A549 (cell line): Measurements from ENCODE around the gene DPP10. TPM values are rescaled to one million over a fixed set of nuclear protein-coding genes. Genes with fewer than 3 reads are reported as not detected.
A peak's percentile ranks its signal among the peaks of the same experiment; 100 is the strongest.

Experiments used
- ATAC-seq, 2 experiments: fragments of 200-7000 bp in 1 of 2; fragments of >200 bp in 1 of 2; cut with Nextera tagmentation in 1 of 2; cut with Tn5 transposase in 1 of 2; 3 replicates each; pipeline versions ENCODE4 v1.8.0 to v1.9.1; 2018 to 2020; ENCODE audit warnings: mild to moderate bottlenecking in 1 of 2, moderate library complexity in 1 of 2
- CTCF ChIA-PET: fragments of 300-600 bp; sonication (Branson Sonifier 250); formaldehyde crosslinking; extraction: SDS; loops from one replicate; lab custom pipeline; 2021; ENCODE audit warnings: antibody characterized with exemption, inconsistent platforms; lab: Yijun Ruan, JAX
- POLR2A ChIA-PET: fragments of 350-600 bp; formaldehyde crosslinking; extraction: SDS; loops from one replicate; lab custom pipeline; 2021; ENCODE audit warnings: antibody characterized with exemption, inconsistent platforms; lab: Yijun Ruan, JAX
- DNase-seq, 2 experiments: peaks; one replicate each; pipeline versions ENCODE4 v3.0.0 to v3.0.0-alpha.2; 2011 to 2016; ENCODE audit warnings: low read depth in 1 of 2, low spot score in 1 of 2
- FAIRE-seq: peaks from 2 replicates; lab custom pipeline; 2011; peaks lifted over from hg19 to GRCh38; lab: Jason Lieb, UNC
- H3K27ac ChIP-seq, 2 experiments: fragments of >200 bp; sonication (Bioruptor Twin); formaldehyde crosslinking; 3 replicates each; pipeline ENCODE4 v1.5.1; 2016 to 2017
- H3K4me1 ChIP-seq: fragments of >200 bp; sonication (Bioruptor Twin); formaldehyde crosslinking; 3 replicates; pipeline ENCODE4 v1.6.1; 2016
- H3K4me2 ChIP-seq: fragments of >200 bp; sonication (Bioruptor Twin); formaldehyde crosslinking; 3 replicates; pipeline ENCODE4 v1.6.1; 2016
- H3K4me3 ChIP-seq: fragments of >200 bp; sonication (Bioruptor Twin); formaldehyde crosslinking; 3 replicates; pipeline ENCODE4 v1.5.1; 2016
- H3K9me3 ChIP-seq: fragments of >200 bp; sonication (Bioruptor Twin); formaldehyde crosslinking; 3 replicates; pipeline ENCODE4 v1.6.1; 2016
- BHLHE40 ChIP-seq: IDR thresholded peaks from 2 replicates; pipeline ENCODE4 v1.6.1; 2012; ENCODE audit warnings: low read depth, low read length, inconsistent platforms
- CBX8 ChIP-seq: fragments of 200-600 bp; sonication (generic); IDR thresholded peaks from 2 replicates; pipeline ENCODE4 v1.6.1; 2016
- CEBPB ChIP-seq, 2 experiments: fragments of >200 bp in 1 of 2; sonication (Bioruptor Twin) in 1 of 2; formaldehyde crosslinking in 1 of 2; IDR thresholded peaks; 2 replicates each; pipeline ENCODE4 v1.6.1; 2012 to 2016
- CHD2 ChIP-seq: fragments of 150-350 bp; IDR thresholded peaks from 2 replicates; pipeline ENCODE4 v1.6.1; 2014; ENCODE audit warnings: low read length; ENCODE audit not compliant: partially characterized antibody
- FOXS1 ChIP-seq: fragments of 250-450 bp; sonication (Bioruptor Pico); IDR thresholded peaks from 2 replicates; pipeline ENCODE4 v1.5.0; 2020; ENCODE audit warnings: mild to moderate bottlenecking, moderate library complexity
- GATA3 ChIP-seq: IDR thresholded peaks from 2 replicates; pipeline ENCODE4 v1.6.1; 2012; ENCODE audit warnings: borderline replicate concordance
- HOXA7 ChIP-seq: fragments of 250-450 bp; sonication (Bioruptor Pico); IDR thresholded peaks from 2 replicates; pipeline ENCODE4 v1.5.0; 2020; ENCODE audit warnings: mild to moderate bottlenecking, moderate library complexity
- HOXB13 ChIP-seq: fragments of 250-450 bp; sonication (Bioruptor Pico); IDR thresholded peaks from 2 replicates; pipeline ENCODE4 v1.5.0; 2020; ENCODE audit warnings: low read depth, mild to moderate bottlenecking, moderate library complexity
- JUN ChIP-seq, 2 experiments: fragments of >200 bp; sonication (Bioruptor Twin); formaldehyde crosslinking; IDR thresholded peaks; 2 replicates in 1 of 2; 3 replicates in 1 of 2; pipeline ENCODE4 v1.6.1; 2016 to 2017
- JUNB ChIP-seq: fragments of >200 bp; sonication (Bioruptor Twin); formaldehyde crosslinking; IDR thresholded peaks from 2 replicates; pipeline ENCODE4 v1.6.1; 2016
- MAFK ChIP-seq: fragments of 450-650 bp; IDR thresholded peaks from 2 replicates; pipeline ENCODE4 v1.6.1; 2014; ENCODE audit not compliant: partially characterized antibody
- NFE2L2 ChIP-seq: fragments of 150-350 bp; conservative IDR thresholded peaks from 2 replicates; pipeline ENCODE4 v1.6.1; 2014; ENCODE audit warnings: low read length
- NPAS2 ChIP-seq: fragments of 250-450 bp; sonication (Bioruptor Pico); IDR thresholded peaks from 2 replicates; pipeline ENCODE4 v1.8.0; 2022; ENCODE audit warnings: mild to moderate bottlenecking, moderate library complexity, borderline replicate concordance
- RAD21 ChIP-seq, 2 experiments: fragments of >200 bp in 1 of 2; sonication (Bioruptor Twin) in 1 of 2; formaldehyde crosslinking in 1 of 2; IDR thresholded peaks in 1 of 2; conservative IDR thresholded peaks in 1 of 2; 2 replicates in 1 of 2; 3 replicates in 1 of 2; pipeline ENCODE4 v1.6.1; 2012 to 2018; ENCODE audit warnings: inconsistent platforms in 1 of 2
- RCOR1 ChIP-seq: fragments of 150-350 bp; IDR thresholded peaks from 2 replicates; pipeline ENCODE4 v1.6.1; 2014; ENCODE audit warnings: antibody characterized with exemption, low read length, low read depth
- SMC3 ChIP-seq: fragments of >200 bp; sonication (Bioruptor Twin); formaldehyde crosslinking; IDR thresholded peaks from 3 replicates; pipeline ENCODE4 v1.6.1; 2018; ENCODE audit warnings: inconsistent platforms
- TFCP2L1 ChIP-seq: fragments of 250-450 bp; sonication (Bioruptor Pico); IDR thresholded peaks from 2 replicates; pipeline ENCODE4 v1.5.0; 2021; ENCODE audit warnings: mild to moderate bottlenecking
- TP53 ChIP-seq: fragments of 250-450 bp; sonication (Bioruptor Pico); IDR thresholded peaks from 2 replicates; pipeline ENCODE4 v1.5.0; 2021; ENCODE audit warnings: mild to moderate bottlenecking, moderate library complexity
- ZFP36 ChIP-seq: fragments of 450-650 bp; IDR thresholded peaks from 2 replicates; pipeline ENCODE4 v1.6.1; 2014; ENCODE audit warnings: borderline replicate concordance; ENCODE audit not compliant: partially characterized antibody
- WGBS: methylation state at CpG from one replicate; pipeline ENCODE4 v1.1.6; 2017; ENCODE audit errors: missing lambda C conversion rate; 5-methylcytosine and 5-hydroxymethylcytosine counted together
- polyA plus RNA-seq, 4 experiments: library from polyadenylated mRNA; depleted of rRNA in 3 of 4; stranded (reverse); fragments of >200 nt; fragmentation: RNase III in 1 of 4; extraction: RNeasy Plus Mini Kit Qiagen cat#74134 plus additional on column Dnase treatment in 1 of 4; gene quantifications; 2 replicates in 3 of 4; 3 replicates in 1 of 4; pipeline ENCODE4 v1.2.3, GENCODE V29; 2011 to 2017
- TF ChIP-seq, protein P1 (sequence below): fragments of 250-450 bp; sonication (Bioruptor Pico); IDR thresholded peaks from 2 replicates; pipeline ENCODE4 v1.5.0; 2020; ENCODE audit warnings: low read depth, mild to moderate bottlenecking, moderate library complexity
- TF ChIP-seq, protein P2 (sequence below): fragments of 450-650 bp; IDR thresholded peaks from 2 replicates; pipeline ENCODE4 v1.6.1; 2014; ENCODE audit warnings: antibody characterized with exemption
- TF ChIP-seq, protein P3 (sequence below): IDR thresholded peaks from 2 replicates; pipeline ENCODE4 v1.6.1; 2012; ENCODE audit warnings: low read depth, borderline replicate concordance
- TF ChIP-seq, protein P4 (sequence below): IDR thresholded peaks from 2 replicates; pipeline ENCODE4 v1.6.1; 2012

Gene DPP10
- polyA plus RNA-seq, 2 of the 4 experiments (the other 2 are of a cell fraction): not detected

DNA sequence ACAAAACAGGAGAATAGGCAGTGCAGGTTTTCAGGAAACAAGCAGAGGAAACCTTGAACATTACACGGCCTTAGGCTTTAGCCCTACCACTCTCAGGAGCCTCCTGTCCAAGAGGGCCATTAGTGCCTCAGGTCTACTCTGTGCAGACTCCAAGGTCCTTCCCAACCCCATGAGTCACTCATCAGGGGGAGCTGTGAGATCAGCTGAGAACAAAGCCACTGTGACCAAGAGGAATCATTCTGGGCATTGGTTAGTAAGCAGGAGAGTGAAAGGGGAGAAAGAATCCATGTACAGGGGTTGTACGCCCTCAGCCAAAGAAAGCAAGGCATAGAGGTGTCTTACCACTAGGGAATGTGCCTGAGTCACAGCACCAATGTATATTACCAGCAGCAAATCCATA lies 680.3 kb downstream of the DPP10 start:
- WGBS: 3% methylated on average over 2 of the region's 2 CpGs
- FAIRE-seq: no peak
- TF ChIP-seq, protein P1, sequence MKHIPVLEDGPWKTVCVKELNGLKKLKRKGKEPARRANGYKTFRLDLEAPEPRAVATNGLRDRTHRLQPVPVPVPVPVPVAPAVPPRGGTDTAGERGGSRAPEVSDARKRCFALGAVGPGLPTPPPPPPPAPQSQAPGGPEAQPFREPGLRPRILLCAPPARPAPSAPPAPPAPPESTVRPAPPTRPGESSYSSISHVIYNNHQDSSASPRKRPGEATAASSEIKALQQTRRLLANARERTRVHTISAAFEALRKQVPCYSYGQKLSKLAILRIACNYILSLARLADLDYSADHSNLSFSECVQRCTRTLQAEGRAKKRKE: no peak
- TF ChIP-seq BHLHE40: no peak
- TF ChIP-seq, protein P2, sequence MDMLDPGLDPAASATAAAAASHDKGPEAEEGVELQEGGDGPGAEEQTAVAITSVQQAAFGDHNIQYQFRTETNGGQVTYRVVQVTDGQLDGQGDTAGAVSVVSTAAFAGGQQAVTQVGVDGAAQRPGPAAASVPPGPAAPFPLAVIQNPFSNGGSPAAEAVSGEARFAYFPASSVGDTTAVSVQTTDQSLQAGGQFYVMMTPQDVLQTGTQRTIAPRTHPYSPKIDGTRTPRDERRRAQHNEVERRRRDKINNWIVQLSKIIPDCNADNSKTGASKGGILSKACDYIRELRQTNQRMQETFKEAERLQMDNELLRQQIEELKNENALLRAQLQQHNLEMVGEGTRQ: no peak
- TF ChIP-seq TP53 (CRISPR knock-in tag): no peak
- TF ChIP-seq JUNB: no peak
- TF ChIP-seq HOXA7 (CRISPR knock-in tag): no peak
- no peak for TF ChIP-seq HOXB13
- TF ChIP-seq GATA3: no peak
- no peak for TF ChIP-seq CBX8
- no peak for TF ChIP-seq NPAS2
- TF ChIP-seq, protein P3, sequence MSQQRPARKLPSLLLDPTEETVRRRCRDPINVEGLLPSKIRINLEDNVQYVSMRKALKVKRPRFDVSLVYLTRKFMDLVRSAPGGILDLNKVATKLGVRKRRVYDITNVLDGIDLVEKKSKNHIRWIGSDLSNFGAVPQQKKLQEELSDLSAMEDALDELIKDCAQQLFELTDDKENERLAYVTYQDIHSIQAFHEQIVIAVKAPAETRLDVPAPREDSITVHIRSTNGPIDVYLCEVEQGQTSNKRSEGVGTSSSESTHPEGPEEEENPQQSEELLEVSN: no peak
- TF ChIP-seq RAD21 (conservative IDR thresholded peaks at IDR 0.05 in 1 of 2, IDR thresholded peaks at IDR 0.05 in 1 of 2): no peak
- TF ChIP-seq FOXS1 (CRISPR knock-in tag): no peak
- TF ChIP-seq SMC3: no peak
- TF ChIP-seq, protein P4, sequence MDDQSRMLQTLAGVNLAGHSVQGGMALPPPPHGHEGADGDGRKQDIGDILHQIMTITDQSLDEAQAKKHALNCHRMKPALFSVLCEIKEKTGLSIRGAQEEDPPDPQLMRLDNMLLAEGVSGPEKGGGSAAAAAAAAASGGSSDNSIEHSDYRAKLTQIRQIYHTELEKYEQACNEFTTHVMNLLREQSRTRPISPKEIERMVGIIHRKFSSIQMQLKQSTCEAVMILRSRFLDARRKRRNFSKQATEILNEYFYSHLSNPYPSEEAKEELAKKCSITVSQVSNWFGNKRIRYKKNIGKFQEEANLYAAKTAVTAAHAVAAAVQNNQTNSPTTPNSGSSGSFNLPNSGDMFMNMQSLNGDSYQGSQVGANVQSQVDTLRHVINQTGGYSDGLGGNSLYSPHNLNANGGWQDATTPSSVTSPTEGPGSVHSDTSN: no peak
- no peak for TF ChIP-seq RCOR1
- no peak for TF ChIP-seq TFCP2L1 (CRISPR knock-in tag)
- TF ChIP-seq JUN (IDR thresholded peaks at IDR 0.05): no peak
- TF ChIP-seq, all 56 proteins: peak for 0
- Histone ChIP-seq H3K4me2 (no peak overlapping the region), H3K4me1 (no peaks in the 10 kb centered on the region), H3K9me3 (no peaks in the 10 kb centered on the region), H3K27ac (no peak overlapping the region), H3K4me3 (no peak overlapping the region)
- ChIA-PET CTCF (interaction anchor here (0.6 kb wide), 1 partner anchor 11 kb away, joined by 3 read pairs; no protein-coding TSS in a partner anchor), POLR2A (no interaction called here)
- ATAC-seq (no peak), DNase-seq (no peak)

DNA sequence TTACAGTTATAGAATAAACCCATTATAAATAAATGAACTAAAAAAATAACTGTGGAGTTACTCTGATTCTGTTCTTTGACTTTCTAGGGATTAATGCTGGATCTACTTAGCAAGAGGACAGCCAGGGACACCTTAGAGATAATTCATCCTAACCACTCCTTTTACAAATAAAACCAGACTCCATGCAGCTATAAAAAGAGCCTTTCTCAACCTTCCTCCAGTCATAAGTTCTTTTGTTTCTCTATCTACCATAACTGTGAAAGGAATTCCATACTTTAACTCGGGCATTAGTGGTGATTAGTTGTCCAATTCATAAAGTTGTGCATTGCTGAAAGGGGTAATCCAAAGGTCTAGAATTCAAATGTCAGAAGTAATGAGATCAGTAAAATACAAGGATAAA lies 682.4 kb downstream of the DPP10 start:
- TF ChIP-seq, protein P2: no peak
- TF ChIP-seq CEBPB (IDR thresholded peaks at IDR 0.05): no peak
- TF ChIP-seq BHLHE40: no peak
- TF ChIP-seq CHD2: no peak
- no peak for TF ChIP-seq FOXS1 (CRISPR knock-in tag)
- TF ChIP-seq TFCP2L1 (CRISPR knock-in tag): no peak
- Histone ChIP-seq H3K9me3 (no peaks in the 10 kb centered on the region), H3K4me2 (no peak overlapping the region), H3K4me3 (no peak overlapping the region), H3K4me1 (no peaks in the 10 kb centered on the region), H3K27ac (no peak overlapping the region)
- ChIA-PET CTCF (no interaction called here), POLR2A (no interaction called here)
- no peak for FAIRE-seq
- DNase-seq: no peak
- ATAC-seq: no peak
- 8% methylated on average over 1 of the region's 1 CpG for WGBS

DNA sequence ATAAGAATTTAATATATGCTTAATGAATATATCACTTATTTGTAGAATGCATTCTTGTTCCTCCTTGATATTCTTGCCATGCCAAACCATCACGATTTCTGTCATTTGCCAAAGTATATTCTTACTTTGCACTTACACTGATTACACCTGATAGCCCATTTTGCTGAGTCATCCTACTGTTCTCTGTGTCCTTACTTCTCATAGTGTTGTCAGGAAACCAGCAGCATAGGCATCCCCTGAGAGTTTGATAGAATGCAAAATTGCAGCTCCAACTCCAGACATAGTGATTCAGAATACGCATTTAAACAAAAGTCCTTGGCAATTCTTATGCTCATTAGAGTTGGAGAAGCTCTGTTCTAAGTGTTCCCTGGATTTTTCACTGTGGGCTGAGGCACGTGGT lies 687.1 kb downstream of the DPP10 start:
- no peak for ATAC-seq
- WGBS: 6% methylated on average over 3 of the region's 3 CpGs
- ChIA-PET POLR2A (no interaction called here), CTCF (no interaction called here)
- no peaks in the 10 kb centered on the region for H3K4me1 ChIP-seq
- no peak overlapping the region for H3K4me2 ChIP-seq
- no peak for DNase-seq
- H3K9me3 ChIP-seq: no peaks in the 10 kb centered on the region
- H3K27ac ChIP-seq: no peak overlapping the region
- no peak for FAIRE-seq
- TF ChIP-seq NFE2L2 (peak; percentile 93), ZFP36 (no peak), MAFK (peak; percentile 82)
- no peak overlapping the region for H3K4me3 ChIP-seq
